ENCODE data around the gene SERPINC1.
"Not testable (repeated sequence)": the region's sequence is repeated elsewhere in the genome, so short reads cannot be mapped to it uniquely, and the experiment has no call there.

SERPINC1 gene

DNA sequence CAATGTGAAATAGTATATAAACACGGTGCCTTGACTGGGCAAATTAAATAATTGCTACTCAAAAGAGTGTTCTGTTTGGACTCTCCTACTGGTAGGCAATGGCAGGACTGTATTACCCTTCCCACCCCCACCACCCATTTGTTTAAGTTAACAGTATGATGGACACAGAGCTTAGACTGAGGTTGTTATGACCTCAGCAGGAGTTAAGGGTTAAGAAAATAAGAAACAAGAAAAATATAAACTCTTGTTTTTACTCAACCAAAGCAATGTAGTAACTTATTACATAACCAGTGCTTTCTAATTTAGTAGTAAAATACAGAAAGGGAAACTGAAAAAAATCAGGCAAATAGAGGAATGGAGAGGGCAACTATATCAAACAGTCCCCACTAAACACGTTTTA, 19.9 kb upstream of the SERPINC1 start:
- no peak overlapping the region for H3K4me3 ChIP-seq (ENCODE audit: low read depth, low read length)
- no peak for DNase-seq (ENCODE audit: low read depth)
- TF ChIP-seq, protein P1, sequence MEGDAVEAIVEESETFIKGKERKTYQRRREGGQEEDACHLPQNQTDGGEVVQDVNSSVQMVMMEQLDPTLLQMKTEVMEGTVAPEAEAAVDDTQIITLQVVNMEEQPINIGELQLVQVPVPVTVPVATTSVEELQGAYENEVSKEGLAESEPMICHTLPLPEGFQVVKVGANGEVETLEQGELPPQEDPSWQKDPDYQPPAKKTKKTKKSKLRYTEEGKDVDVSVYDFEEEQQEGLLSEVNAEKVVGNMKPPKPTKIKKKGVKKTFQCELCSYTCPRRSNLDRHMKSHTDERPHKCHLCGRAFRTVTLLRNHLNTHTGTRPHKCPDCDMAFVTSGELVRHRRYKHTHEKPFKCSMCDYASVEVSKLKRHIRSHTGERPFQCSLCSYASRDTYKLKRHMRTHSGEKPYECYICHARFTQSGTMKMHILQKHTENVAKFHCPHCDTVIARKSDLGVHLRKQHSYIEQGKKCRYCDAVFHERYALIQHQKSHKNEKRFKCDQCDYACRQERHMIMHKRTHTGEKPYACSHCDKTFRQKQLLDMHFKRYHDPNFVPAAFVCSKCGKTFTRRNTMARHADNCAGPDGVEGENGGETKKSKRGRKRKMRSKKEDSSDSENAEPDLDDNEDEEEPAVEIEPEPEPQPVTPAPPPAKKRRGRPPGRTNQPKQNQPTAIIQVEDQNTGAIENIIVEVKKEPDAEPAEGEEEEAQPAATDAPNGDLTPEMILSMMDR (IDR thresholded peaks at IDR 0.05; ENCODE audit: low read depth, low read length, missing control alignments): no peak

DNA sequence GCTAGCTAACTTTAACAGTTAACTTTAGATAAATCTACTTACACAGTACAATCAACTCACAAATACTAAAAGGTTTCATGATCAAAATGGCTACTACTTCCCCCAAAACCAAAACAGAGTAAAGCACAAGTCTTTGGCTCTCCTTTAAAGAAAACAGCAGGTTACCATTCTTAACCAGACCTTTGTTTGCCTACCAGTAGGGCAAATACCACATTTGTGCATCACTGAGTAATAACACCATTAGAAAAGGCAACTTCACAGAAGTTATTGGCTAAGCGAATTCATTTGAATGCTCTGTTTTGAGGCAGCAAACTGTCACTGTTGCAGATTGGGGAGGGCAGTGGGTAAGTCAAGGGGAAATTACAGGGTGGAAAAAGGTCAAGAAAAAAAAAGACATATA, 17.3 kb upstream of the SERPINC1 start:
- no peak overlapping the region for H3K4me3 ChIP-seq (ENCODE audit: low read depth, low read length)
- TF ChIP-seq, protein P1 (IDR thresholded peaks at IDR 0.05; ENCODE audit: low read depth, low read length, missing control alignments): no peak
- DNase-seq (ENCODE audit: low read depth): no peak

DNA sequence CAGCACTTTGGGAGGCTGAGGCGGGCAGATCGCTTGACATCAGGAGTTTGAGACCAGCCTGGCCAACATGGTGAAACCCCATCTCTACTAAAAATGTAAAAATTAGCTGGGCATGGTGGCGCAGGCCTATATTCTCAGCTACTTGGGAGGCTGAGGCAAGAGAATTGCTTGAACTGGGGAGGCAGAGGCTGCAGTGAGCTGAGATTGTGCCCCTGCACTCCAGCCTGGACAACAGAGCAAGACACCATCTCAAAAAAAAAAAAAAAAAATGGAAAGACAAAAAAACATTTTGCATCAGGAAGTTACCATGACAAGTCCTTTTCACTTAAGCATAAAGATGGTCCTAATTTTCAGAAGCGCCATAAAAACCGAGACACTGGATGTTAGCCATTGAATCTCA, 13.4 kb upstream of the SERPINC1 start:
- not testable (repeated sequence) for H3K4me3 ChIP-seq (ENCODE audit: low read depth, low read length); DNase-seq (ENCODE audit: low read depth)

DNA sequence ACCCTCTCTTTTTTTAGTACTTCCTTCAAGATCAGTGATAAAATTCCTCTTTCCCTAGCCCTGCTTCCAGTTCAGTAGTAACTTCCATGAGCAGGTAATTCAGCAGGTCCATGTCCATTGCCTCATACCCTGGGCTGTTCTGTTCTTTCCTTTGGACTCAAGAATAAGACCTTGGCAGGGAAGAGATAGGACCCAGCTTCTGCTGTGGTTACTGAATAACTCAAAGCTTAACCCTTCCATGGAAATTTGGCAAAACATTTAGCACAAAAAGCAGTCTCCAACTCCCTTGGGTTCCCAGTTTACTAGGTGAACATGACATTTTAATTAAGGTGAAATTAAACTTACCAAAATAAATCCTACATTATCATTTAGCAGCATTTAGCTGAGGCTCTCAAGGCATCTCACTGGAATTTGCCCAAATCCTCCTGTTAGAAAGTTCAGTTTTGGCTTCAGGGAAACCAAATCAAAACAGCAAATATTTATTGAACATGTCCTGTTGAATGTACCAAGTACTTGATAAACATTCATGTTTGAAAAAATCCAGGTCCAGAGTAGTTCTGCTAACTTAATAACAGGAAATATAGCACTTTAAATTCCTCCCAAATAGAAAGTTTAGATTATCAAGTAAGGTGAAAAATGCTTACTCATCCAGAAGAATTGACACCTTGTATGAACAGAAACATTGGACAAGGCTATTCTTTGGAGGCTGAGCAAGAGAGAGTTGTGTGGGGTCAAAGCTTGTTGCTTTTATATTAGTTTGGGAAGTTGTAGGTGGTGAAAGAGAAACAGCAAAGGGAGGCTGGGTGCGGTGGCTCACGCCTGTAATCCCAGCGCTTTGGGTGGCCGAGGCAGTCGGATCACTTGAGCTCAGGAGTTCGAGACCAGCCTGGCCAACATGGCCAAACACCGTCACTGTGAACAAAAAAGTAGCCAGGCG, 8.4 kb upstream of the SERPINC1 start:
- no peak for DNase-seq (ENCODE audit: low read depth)
- no peak overlapping the region for H3K4me3 ChIP-seq (ENCODE audit: low read depth, low read length)
- TF ChIP-seq, protein P1 (IDR thresholded peaks at IDR 0.05; ENCODE audit: low read depth, low read length, missing control alignments): no peak

DNA sequence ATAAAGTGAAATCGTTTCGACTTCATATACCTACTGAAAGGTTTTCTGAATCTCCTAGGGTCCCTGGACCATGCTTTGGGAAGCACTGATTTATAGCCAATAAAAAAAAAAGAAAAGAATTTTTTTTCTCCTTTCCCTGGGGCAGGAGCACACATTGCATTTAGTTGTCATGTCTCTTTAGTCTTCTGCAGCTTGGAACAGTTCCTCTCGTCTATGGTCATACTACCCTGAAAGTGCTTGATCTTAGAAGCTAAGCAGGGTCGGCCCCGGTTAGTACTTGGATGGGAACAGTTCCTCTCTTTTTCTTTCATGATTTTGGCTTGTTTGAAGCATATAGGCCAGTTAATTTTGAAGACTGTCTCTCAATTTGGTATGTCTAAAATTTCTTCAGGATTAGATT, 3.7 kb upstream of the SERPINC1 start:
- TF ChIP-seq, protein P1 (IDR thresholded peaks at IDR 0.05; ENCODE audit: low read depth, low read length, missing control alignments): no peak
- no peak overlapping the region for H3K4me3 ChIP-seq (ENCODE audit: low read depth, low read length)
- no peak for DNase-seq (ENCODE audit: low read depth)

DNA sequence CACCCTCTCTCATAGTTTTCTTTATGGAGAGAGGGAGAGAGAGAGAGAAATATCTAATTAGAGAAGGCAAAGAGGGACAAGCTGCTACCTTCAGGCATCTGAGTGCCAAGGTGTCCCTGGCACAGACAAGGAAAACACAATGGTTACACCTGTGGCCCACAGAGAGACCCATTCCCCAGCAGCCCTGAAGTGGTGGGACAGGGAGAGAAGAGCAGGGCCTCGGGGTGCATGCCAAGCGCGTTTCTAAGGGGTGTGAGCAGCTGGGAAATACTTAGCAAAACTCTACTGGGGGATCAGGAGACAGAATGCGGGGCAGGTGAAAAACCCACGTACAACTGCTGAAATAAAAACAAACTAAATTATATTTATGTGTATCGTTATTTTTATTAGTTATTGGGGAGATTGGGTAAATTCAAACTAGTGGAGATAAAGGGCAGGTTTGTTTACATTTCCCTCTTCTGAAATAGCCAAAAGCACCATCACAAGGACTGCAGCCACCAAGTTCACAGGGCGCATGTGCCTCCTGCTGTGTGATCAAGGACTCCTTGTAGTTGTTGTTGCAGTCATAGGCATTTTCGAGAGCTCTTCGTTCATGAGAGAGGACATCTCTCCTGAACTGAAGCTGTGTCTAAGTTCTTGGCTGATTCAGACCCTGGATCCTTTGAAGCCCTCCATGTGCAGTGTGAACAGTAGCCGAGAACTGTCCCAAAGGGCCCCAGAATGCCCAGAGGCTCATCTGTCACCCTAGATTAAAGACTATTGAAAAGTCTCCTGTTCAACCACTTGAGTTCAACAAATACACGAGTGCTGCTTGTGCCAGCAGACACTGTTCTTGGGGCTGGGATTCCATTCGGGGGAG, 737 bp upstream of the SERPINC1 start:
- TF ChIP-seq, protein P1 (IDR thresholded peaks at IDR 0.05; ENCODE audit: low read depth, low read length, missing control alignments): no peak
- no peak overlapping the region for H3K4me3 ChIP-seq (ENCODE audit: low read depth, low read length)
- DNase-seq (ENCODE audit: low read depth): no peak

DNA sequence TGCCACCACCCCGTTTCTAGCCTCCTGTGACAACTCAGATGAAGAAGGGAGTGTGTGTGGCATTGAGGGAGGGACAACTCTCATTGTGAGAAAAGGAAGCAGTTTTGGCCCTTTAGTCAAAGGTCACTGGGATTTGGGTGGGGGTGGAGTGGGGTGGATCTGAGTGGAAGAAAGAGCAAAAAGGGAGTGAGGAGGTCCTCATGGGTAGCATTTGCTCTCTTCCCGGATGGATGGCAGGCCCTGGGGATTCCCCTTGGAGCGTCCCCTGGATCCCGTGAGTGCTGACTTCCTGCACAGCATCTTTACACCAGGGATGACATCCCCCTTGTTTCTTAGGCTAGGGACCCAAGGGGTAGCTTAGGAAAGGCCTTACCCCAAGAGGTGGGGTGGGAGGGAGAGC, 460 bp downstream of the SERPINC1 start:
- no peak overlapping the region for H3K4me3 ChIP-seq (ENCODE audit: low read depth, low read length)
- no peak for DNase-seq (ENCODE audit: low read depth)
- TF ChIP-seq, protein P1 (IDR thresholded peaks at IDR 0.05; ENCODE audit: low read depth, low read length, missing control alignments): no peak
